HG03095 (cell line): Measurements from ENCODE around the gene ATXN3.

Experiments
- ATAC-seq: cut with Tn5 transposase; IDR thresholded peaks from one replicate; pipeline ENCODE4 v1.9.1; 2021; ENCODE audit warnings: moderate library complexity; ENCODE audit not compliant: unreplicated experiment

Gene ATXN3

GRCh38 chr14:92010644-92011043 is 95.7 kb downstream of the ATXN3 start:
- no peak for ATAC-seq

- no peak for ATAC-seq
These were observed 96.8 kb downstream of the ATXN3 start for GRCh38 chr14:92009604-92010003.
